Mucosa of stomach (tissue), 1 donor: Measurements from ENCODE around the gene HTRA3.

Source experiments
- H3K27me3 ChIP-seq: one replicate; pipeline ENCODE4 v1.7.0; 2013; ENCODE audit warnings: mild to moderate bottlenecking, low read length; ENCODE audit not compliant: control insufficient read depth, insufficient read depth
- H3K36me3 ChIP-seq: one replicate; pipeline ENCODE4 v1.7.0; 2013; ENCODE audit warnings: low read length; ENCODE audit not compliant: control insufficient read depth, insufficient read depth
- H3K4me1 ChIP-seq: one replicate; pipeline ENCODE4 v1.7.0; 2013; ENCODE audit warnings: mild to moderate bottlenecking, low read length; ENCODE audit not compliant: control insufficient read depth, insufficient read depth
- H3K4me3 ChIP-seq: one replicate; pipeline ENCODE4 v1.7.0; 2013; ENCODE audit warnings: low read length
- H3K9ac ChIP-seq: one replicate; pipeline ENCODE4 v1.7.0; 2013; ENCODE audit warnings: mild to moderate bottlenecking, low read length, moderate library complexity
- H3K9me3 ChIP-seq: one replicate; pipeline ENCODE4 v1.7.0; 2013; ENCODE audit warnings: mild to moderate bottlenecking, low read length, moderate library complexity; ENCODE audit not compliant: control insufficient read depth
- donor health status: Pancreatic carcinoma.

Gene HTRA3

DNA sequence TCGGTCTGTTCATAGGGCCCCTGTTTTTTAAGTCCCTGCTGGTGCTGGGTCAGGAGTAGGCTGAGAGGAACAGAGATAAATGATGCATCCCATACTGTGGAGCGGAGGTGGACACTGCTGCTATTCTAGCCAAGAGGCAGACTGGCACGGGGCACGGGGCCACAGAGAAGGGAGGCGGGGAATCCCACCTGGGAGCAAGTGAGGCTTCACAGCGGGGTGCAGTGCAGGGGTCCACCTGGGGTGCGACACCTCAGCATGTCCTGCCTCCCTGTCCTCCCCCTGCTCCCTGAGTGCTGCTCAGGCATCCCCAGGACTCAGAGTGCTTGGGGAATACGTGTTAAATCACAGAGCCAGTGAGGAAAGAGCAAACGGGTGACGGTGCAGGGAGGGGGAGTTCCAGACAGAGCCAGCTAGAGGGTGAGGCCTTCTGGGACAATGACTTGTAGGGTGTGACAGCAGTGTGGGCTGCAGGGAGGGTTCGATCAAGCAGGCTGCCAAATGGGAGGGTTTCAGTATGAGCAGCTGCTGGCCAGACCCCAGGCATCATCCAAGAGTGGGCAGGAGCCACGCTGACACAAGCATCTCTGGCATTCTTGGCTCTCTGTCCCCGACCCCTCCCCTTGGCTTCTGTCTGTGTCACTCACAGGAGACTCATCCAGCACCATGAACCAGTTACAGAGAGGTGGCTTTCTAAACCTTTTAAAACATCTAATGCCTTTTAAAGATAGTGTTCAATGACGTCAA lies 13.7 kb upstream of the HTRA3 start:
- H3K27me3 ChIP-seq, result peaks cover 7% of the 10 kb centered on the region
- no peak overlapping the region for H3K4me3 ChIP-seq
- H3K9me3 ChIP-seq, result no peaks in the 10 kb centered on the region
- no peaks in the 10 kb centered on the region for H3K4me1 ChIP-seq
- no peak overlapping the region for H3K9ac ChIP-seq
- no peaks in the 10 kb centered on the region for H3K36me3 ChIP-seq

DNA sequence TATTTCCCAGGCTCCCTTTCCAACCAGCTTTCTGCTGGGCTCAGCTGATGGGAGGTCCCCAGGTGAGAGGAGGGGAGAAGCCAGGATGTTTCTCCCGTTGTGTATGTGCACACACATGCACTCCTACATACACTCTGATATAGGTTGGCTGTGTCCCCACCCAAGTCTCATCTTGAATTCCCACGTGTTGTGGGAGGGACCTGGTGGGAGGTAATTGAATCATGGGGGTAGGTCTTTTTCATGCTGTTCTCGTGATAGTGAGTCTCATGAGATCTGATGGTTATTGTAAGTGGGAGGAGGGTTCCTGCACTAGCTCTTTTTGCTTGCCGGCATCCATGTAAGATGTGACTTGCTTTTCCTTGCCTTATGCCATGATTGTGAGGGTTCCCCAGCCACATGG lies 11.7 kb upstream of the HTRA3 start:
- no peak overlapping the region for H3K9ac ChIP-seq
- H3K36me3 ChIP-seq, result no peaks in the 10 kb centered on the region
- peaks cover 7% of the 10 kb centered on the region for H3K27me3 ChIP-seq
- no peaks in the 10 kb centered on the region for H3K9me3 ChIP-seq
- no peak overlapping the region for H3K4me3 ChIP-seq
- H3K4me1 ChIP-seq, result no peaks in the 10 kb centered on the region

DNA sequence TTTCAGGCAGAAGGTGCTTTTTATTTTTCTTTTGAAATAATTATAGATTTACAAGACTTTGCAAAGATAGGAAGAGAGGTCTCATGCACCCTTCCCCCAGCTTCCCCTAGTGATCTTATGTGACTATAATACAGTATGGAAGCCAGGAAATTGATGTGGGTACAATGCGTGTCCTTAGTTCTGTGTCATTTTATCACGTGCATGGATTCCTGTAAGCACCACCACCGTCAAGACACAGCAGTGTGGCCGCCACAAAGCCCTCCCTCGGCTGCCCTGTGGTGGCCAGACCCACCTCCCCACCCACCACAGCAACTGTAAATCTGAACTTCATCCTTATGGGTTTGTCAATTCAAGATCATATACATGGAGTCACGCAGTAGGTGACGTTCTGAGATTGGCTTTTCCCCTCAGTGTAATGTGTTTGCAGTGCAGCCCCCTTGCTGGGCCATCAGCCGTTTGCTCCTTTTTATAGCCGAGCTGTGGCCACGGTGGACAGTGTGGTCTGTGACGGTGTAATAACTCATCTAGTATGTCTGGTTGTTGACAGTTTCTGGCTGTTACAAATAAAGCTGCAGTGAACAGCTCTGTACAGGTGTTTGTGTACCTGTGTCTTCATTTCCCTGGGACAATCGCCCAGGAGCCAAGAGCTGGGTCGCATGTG lies 10.9 kb upstream of the HTRA3 start:
- H3K9ac ChIP-seq, result no peak overlapping the region
- no peak overlapping the region for H3K4me3 ChIP-seq
- no peaks in the 10 kb centered on the region for H3K36me3 ChIP-seq
- H3K9me3 ChIP-seq, result no peaks in the 10 kb centered on the region
- H3K4me1 ChIP-seq, result no peaks in the 10 kb centered on the region
- H3K27me3 ChIP-seq, result peaks cover 7% of the 10 kb centered on the region

DNA sequence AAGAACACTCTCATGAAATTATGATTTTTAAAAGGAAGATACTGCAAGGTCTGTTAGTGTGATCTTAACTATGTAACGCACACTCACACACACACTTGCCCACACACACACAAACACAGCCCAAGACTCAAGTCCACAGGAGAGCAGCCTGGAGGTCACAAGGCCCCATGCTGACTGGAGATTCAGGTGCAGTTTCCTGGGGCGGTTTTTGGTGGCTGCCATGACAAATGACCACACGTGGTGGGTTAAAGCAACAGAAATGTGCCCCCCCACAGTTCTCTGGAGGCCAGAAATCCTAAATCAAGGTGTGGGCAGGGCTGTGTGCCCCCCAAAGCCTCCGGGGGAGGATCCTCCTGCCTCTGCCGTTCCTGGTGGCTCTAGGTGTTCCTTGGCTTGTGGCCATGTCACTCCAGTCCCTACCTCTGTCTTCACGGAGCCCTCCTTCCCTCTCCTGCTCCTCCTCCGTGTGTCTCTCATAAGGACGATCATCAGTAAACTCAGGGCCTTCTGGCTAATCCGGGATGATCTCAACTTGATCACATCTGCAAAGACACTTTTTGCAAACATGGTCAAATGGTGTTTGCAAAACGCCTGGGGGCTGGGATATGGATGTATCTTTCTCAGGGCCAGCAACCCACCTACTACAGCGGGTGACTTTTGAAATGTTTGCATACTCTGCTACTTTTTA lies 9.7 kb upstream of the HTRA3 start:
- H3K9ac ChIP-seq, result no peak overlapping the region
- H3K36me3 ChIP-seq, result no peaks in the 10 kb centered on the region
- H3K4me1 ChIP-seq, result peaks cover under 1% of the 10 kb centered on the region
- H3K27me3 ChIP-seq, result peaks cover 7% of the 10 kb centered on the region
- no peak overlapping the region for H3K4me3 ChIP-seq
- no peaks in the 10 kb centered on the region for H3K9me3 ChIP-seq

DNA sequence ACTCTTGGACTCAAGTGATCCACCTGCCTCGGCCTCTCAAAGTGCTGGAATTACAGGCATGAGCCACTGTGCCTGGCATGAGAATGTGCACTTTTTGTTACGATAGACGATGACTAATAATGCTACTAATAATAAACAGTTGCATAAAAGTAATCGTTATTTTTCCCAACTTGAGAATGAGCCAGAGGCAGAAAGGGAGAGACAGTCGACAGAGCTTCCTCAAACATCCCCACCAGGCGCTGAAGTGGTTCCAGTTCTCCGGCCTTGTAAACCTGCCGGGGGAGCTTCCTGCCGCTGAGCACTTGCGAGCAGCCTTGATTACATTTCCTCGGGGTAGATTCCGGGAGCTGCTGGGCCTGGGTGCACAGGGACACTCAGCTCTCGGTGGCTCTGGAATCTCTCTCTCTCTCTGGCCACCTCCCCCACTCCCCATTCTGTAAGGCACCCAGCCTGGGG lies 8.9 kb upstream of the HTRA3 start:
- Histone ChIP-seq H3K9ac (no peak overlapping the region), H3K4me3 (no peak overlapping the region), H3K27me3 (peaks cover 7% of the 10 kb centered on the region), H3K36me3 (no peaks in the 10 kb centered on the region), H3K9me3 (no peaks in the 10 kb centered on the region), H3K4me1 (peaks cover 9% of the 10 kb centered on the region)

DNA sequence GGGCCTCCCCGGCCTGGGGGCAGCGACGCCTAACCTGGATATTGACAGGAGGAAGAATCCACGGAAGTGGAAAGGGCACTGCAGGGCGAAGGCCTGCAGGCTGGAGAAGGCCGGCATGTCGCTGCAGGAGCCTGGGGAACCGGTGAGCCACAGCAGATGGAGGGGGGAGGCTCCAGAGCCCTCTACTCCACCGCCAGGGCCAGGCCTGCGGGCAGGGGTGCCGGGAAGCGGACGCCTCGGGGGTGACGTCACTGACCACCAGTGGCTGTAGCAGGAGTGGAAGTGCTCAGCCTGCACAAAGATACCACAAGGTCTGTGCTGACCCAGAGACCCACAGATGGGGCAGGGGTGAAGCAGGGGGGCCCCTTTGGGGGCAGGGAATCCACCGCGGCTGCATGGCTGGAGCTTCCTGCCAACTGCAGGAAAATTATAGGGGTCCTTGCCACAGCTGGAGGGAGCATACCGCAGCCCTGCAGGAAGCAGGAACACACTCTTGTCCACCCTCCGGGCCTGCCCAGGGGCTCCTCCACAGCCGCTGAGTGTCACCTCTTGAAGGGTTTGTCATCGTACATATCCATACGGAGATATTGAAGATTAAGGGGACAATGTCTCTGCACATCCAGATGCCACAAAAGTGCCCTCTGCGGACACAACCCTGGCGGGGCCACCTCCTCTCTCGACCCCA lies 7.6 kb upstream of the HTRA3 start:
- Histone ChIP-seq H3K9me3 (no peaks in the 10 kb centered on the region), H3K4me1 (peaks cover 22% of the 10 kb centered on the region), H3K9ac (no peak overlapping the region)

DNA sequence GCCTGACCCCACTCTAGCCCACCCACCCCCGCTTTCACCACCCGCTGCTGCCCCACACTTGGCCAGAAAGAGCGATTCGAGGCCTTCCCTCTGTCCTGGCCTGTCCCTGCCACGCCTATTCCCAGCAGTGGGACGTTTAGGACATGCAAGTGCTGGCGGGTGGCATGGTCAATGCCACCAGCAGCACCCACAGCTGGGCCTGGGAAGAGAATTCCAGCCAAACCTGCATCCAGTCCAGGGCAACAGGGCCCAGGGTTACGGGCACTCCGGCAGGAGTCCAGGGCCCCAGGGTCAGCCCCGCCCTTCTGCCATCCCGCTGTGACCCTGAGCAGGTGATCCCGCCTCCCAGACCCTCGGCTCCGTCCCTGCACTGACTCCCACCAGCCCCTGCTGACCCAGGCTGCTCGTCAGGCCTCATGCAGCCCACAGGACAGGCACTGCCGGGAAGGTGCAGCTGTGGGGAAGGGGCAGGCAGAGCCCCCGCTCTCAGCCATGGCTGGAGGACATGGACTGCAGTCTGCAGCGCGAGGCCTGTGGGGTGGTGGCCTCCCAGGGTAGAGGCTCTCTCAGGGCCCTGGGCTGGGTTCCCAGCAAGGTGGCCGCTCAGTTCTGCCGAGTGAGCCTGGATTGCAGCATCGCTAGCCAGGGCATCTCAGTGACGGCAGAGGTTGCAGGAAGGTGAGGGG lies 6.8 kb upstream of the HTRA3 start:
- no peaks in the 10 kb centered on the region for H3K9me3 ChIP-seq

More for the DNA sequence above, 7.6 kb upstream of the HTRA3 start:
- Histone ChIP-seq H3K27me3 (peaks cover 7% of the 10 kb centered on the region), H3K36me3 (no peaks in the 10 kb centered on the region), H3K4me3 (no peak overlapping the region)

DNA sequence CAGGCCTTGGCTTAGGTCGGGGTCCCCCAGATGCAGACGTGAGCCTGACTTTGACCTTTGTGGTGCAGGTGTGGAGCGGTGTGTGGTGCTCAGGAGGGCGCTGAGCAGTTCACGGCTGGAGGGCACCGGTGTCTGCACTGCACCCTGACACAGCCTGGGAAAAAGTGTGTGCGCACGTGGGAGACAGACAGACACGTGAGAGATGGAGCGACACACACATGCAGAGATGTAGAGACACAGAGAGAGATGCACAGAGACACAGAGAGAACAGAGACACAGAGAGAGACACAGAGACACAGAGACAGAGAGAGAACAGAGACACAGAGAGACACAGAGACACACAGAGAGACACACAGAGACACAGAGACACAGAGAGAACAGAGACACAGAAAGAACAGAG lies 6.2 kb upstream of the HTRA3 start:
- Histone ChIP-seq H3K9me3 (no peaks in the 10 kb centered on the region), H3K4me1 (peaks cover 32% of the 10 kb centered on the region), H3K9ac (no peak overlapping the region), H3K36me3 (no peaks in the 10 kb centered on the region), H3K4me3 (no peak overlapping the region), H3K27me3 (peaks cover 7% of the 10 kb centered on the region)

More for the DNA sequence above, 6.8 kb upstream of the HTRA3 start:
- peaks cover 7% of the 10 kb centered on the region for H3K27me3 ChIP-seq
- no peak overlapping the region for H3K4me3 ChIP-seq
- no peaks in the 10 kb centered on the region for H3K36me3 ChIP-seq
- H3K9ac ChIP-seq, result no peak overlapping the region
- H3K4me1 ChIP-seq, result peaks cover 29% of the 10 kb centered on the region

DNA sequence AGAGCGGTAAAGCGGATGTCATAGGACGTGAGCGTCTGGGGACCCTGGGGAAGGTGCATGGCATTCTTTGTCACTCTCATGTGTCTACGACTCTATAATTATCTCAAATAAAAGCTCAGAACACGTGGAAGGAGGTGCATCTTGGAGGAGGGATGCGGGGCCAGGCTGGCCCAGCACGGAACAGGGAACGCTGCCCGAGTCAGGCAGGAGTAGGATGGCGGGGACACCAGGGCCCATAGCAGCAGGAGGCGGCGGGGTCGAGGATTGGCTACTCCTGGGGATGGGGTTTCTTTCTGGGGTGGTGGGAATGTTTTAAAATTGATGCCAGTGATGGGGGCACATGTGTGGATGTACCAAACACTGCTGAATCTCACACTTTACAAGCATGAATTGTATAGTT lies 5.4 kb upstream of the HTRA3 start:
- H3K9me3 ChIP-seq, result no peaks in the 10 kb centered on the region
- H3K4me3 ChIP-seq, result no peak overlapping the region
- H3K36me3 ChIP-seq, result no peaks in the 10 kb centered on the region
- peaks cover 4% of the 10 kb centered on the region for H3K27me3 ChIP-seq
- no peak overlapping the region for H3K9ac ChIP-seq
- peaks cover 35% of the 10 kb centered on the region for H3K4me1 ChIP-seq

DNA sequence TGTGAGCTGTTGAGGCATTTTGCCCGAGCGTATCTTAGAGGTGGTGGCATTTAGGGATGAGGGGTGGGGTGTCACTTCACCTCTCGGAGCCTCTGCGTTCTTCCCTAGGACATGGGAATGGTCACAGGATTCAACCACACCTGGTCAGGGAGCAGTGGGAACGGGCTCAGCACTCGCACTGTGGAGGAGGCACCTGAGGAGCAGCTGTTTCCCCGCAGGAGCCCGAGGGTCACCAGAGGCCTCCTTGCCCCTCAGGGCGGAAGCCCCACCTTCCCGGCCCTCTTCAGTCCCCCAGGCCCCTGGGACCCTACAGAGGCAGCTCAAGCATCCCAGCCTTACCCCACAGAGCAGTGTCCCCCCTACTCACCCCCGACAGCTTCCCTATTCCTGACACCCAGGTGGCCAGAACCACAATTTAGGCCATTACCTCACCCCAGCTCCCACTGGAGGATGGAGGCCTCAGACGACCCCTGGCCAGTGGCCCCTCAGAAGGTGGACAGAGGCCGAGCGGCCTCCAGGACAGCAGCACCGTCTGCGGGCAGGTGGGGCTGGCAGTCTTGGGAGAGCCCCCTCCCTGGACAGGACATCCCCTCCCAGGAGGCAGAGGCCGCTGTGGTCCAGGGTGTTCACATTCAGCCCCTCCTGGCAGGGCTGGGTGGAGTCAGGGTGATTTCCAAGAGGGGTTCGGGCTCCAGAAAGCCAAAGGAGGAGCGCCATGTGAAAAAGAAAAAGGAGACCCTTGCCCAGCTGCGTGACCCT lies 4.2 kb upstream of the HTRA3 start:
- H3K4me3 ChIP-seq, result no peak overlapping the region
- H3K9me3 ChIP-seq, result no peaks in the 10 kb centered on the region
- no peak overlapping the region for H3K9ac ChIP-seq

GRCh38 chr4:8266088-8266487 lies 3.5 kb upstream of the HTRA3 start:
- H3K9ac ChIP-seq, result no peak overlapping the region
- peaks cover 19% of the 10 kb centered on the region for H3K27me3 ChIP-seq
- no peaks in the 10 kb centered on the region for H3K9me3 ChIP-seq
- peaks cover 50% of the 10 kb centered on the region for H3K4me1 ChIP-seq
- no peaks in the 10 kb centered on the region for H3K36me3 ChIP-seq
- no peak overlapping the region for H3K4me3 ChIP-seq

More for the DNA sequence above, 4.2 kb upstream of the HTRA3 start:
- Histone ChIP-seq H3K27me3 (peaks cover 12% of the 10 kb centered on the region), H3K4me1 (peaks cover 44% of the 10 kb centered on the region), H3K36me3 (no peaks in the 10 kb centered on the region)
